Measurements from ENCODE around the gene PRX. TPM values are rescaled to one million over a fixed set of nuclear protein-coding genes. Genes with fewer than 3 reads are reported as not detected.
A peak's percentile ranks its signal among the peaks of the same experiment; 100 is the strongest.
"Not testable (repeated sequence)": the region's sequence is repeated elsewhere in the genome, so short reads cannot be mapped to it uniquely, and the experiment has no call there.

The PRX gene
- total RNA-seq, 1 experiment from 2014 or later, result 2.3 TPM

- no peak for DNase-seq (ENCODE audit: low read depth)
Measured at GRCh38 chr19:40389404-40390083, 23.6 kb downstream of the PRX start.

- peak; percentile 29 for DNase-seq (ENCODE audit: low read depth)
Measured at GRCh38 chr19:40388481-40388880, 24.7 kb downstream of the PRX start.

GRCh38 chr19:40387155-40387554 lies 26.0 kb downstream of the PRX start:
- DNase-seq (ENCODE audit: low read depth), result no peak

GRCh38 chr19:40383668-40384248 lies 29.4 kb downstream of the PRX start:
- DNase-seq (ENCODE audit: low read depth), result no peak

DNA sequence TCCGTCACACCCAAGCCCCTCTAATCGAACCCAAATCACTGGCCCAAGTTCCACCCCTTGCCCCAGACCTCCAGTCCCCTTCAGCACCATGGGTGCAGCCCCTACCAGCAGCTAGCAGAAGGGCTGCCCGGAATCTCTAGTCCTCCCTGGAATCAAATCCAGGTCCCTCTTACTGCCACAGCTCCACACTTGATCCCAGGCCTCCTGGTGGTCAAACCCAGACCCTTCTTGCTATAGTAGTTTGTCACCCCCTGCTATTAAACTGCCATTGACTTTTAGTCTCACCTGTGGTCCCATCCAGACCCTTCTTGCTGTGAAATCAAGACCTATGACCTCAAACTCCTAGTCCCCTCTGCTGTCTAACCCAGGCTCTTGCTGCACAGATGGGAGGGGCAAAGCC lies 31.9 kb downstream of the PRX start:
- no peak for DNase-seq (ENCODE audit: low read depth)

DNA sequence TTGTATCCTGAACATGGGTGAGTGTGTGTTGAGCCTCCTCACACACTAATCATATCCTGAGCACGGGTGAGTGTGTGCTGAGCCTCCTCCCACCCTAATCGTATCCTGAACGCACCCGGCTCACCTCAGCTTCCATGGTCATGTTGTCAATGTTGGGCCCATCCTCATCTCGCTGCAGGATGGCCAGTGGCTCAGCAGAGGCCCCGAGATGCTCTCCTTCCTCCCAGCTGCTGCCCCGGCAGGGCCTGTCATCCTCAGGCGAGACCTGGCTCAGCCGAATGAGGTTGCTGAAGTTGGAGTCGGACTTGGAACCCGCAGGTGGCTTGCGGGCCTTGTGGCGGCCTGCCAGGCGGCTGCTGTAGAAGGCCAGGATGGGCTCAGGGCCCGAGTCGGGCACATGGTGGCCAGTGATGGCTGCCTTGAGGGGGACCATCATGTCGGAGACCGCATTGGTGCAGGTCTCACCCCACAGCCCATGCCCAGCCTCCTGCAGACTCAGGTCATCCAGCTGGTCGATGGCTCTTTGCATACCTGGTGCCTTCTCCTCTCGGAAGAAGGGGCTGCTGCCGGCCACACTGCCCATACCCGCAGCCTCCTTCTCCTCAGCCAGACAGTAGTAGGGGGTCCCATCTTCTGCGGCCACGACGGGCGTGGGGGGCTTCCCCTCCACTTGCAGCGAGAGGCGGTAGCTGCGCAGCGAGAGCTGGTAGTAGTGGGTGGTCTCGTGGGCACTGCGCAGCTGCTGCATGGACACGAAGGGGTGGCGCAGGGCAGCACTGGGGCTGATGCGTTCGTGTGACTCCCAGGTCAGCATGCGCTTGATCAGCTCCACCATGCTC lies 32.8 kb downstream of the PRX start:
- no peak for DNase-seq (ENCODE audit: low read depth)

DNA sequence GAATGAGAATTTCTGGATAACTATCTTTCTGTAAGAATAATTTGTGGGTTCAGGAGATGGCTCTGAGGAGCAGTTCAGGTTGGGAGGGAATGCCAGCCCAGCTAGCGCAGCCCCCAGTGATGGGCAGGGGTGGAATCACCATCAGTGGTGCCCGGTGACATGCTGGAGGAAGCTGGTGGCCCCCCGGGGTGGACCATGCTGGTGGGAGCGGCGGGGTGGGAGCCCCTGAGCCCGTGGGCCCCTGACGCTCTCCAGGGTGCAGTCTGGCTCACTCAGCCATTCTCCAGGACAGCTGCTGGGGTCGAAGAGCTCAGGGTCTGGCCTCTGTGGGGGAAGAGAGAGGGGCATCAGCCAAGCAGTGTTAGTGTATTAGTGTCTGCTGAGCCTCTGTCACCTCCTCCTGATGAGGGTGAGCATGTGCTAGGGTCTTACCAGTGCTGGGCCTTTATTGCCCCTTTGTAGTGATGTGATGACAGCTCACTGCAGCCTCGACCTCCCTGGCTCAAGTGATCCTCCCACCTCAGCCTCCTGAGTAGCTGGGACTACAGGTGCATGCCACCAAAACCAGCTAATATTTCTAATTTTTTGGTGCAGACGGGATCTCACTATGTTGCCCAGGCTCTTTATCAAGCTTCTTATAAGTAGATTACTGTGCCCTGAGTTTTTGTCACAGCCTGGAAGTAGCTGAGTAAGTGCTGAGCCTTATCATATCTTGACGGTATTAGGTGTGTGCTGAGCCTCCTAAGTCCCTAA lies 33.6 kb downstream of the PRX start:
- no peak for DNase-seq (ENCODE audit: low read depth)

DNA sequence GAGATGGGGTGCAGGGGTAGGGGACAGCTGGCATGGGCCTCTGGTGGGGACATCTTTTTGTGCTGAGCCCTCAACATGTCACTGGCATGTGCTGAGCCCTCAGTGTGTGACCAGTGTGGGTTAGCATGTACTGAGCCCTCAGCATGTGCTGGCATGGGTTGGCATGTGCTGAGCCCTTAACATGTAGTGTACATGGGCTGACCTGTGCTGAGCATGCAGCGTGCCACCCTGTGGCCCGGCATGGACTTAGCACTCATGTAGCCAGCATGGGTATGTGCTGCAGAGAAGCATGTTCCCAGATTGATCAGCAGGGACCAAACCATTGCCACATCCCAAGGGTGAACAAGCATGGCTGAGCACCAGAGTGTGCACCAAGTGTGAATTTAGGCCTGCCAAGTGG lies 34.7 kb downstream of the PRX start:
- no peak for DNase-seq (ENCODE audit: low read depth)

- DNase-seq (ENCODE audit: low read depth), result no peak
Measured at GRCh38 chr19:40377876-40378385, 35.2 kb downstream of the PRX start.

DNA sequence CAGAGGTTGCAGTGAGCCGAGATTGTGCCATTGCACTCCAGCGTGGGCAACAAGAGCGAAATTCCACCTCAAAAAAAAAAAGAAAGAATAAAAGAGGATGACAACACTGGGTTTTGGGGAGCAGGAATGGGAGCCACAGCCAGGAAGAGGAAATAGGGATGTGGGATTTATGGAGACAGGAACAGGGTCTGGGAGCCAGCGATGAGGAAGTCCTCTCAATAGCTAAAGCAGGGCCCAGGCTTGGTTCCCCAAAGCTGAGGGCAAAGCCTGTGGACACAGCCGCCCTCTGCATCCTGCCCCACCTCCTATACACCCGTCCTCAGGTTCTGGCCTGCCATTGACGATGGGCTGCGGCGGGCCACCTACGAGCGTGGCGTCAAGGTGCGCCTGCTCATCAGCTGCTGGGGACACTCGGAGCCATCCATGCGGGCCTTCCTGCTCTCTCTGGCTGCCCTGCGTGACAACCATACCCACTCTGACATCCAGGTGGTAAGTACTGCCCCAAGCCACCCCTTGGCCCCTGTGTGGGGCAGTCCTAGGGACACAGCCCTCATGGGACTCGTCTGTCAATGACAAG lies 36.8 kb downstream of the PRX start:
- no peak for DNase-seq (ENCODE audit: low read depth)

GRCh38 chr19:40374084-40374483 lies 39.1 kb downstream of the PRX start:
- DNase-seq (ENCODE audit: low read depth), result no peak

DNA sequence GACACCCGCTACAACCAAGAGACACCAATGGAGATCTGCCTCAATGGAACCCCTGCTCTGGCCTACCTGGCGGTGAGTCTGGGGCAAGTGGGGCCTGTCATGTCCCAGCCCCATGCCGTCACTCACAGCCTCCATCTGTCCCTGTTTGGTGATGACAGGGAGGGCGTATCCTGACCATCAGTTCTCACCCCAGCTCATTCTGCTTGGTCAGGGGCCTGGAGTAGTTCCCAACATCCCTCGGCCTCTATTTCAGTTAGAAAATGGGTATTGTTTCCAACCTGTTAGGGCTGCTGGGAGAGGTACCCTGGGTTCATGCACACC lies 41.4 kb downstream of the PRX start:
- no peak for DNase-seq (ENCODE audit: low read depth)

DNA sequence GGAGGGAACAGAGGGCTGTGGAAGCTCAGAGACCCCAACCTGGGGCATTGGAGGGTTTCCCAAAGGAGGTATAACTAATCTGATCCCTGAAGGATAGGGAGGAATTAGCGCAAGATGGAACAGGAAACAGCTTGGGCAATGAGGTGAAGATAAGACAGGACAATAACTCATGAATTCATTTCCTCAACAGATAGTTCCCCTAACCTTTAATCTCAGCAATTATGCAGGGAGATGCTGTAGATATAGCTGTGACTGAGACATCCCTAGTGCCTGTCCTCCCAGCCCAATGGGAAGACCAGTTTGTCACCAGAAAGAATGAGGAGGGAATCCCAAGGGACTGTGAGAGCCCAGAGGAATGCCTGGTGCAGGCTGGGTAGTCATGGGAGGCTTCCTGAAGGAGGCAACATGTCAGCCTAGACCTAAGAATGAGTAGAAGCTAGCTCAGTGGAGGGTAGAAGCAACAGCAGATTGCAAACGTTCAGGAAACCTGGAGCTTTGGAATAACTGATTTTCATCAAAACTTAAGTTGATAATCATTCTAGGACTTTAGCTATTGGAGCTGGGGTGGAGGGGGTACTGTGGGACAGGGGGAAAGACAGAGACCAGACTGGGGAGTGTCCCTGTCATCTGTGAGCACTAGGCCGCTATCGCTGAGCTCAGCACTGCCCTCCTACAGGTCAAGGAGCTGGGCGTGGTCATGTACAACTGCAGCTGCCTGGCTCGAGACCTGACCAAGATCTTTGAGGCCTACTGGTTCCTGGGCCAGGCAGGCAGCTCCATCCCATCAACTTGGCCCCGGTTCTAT lies 42.0 kb downstream of the PRX start:
- DNase-seq (ENCODE audit: low read depth), result no peak

DNA sequence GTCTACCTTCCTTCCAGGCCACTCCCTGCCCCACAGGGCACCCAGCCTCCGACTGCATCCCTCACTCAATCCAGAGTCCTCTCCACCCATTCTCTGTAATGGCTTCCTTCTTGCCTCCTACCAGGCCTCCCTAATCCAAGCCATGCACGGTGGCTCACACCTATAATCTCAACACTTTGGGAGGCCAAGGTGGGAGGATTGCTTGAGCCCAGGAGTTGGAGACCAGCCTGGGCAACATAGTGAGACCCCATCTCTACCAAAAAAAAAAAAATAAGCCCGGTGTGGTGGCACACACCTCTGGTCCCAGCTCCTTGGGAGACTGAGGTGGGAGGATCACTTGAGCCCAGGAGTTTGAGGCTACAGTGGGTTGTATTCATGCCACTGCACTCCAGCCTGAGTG lies 42.9 kb downstream of the PRX start:
- not testable (repeated sequence) for DNase-seq (ENCODE audit: low read depth)

GRCh38 chr19:40369797-40370196 lies 43.4 kb downstream of the PRX start:
- DNase-seq (ENCODE audit: low read depth), result no peak

DNA sequence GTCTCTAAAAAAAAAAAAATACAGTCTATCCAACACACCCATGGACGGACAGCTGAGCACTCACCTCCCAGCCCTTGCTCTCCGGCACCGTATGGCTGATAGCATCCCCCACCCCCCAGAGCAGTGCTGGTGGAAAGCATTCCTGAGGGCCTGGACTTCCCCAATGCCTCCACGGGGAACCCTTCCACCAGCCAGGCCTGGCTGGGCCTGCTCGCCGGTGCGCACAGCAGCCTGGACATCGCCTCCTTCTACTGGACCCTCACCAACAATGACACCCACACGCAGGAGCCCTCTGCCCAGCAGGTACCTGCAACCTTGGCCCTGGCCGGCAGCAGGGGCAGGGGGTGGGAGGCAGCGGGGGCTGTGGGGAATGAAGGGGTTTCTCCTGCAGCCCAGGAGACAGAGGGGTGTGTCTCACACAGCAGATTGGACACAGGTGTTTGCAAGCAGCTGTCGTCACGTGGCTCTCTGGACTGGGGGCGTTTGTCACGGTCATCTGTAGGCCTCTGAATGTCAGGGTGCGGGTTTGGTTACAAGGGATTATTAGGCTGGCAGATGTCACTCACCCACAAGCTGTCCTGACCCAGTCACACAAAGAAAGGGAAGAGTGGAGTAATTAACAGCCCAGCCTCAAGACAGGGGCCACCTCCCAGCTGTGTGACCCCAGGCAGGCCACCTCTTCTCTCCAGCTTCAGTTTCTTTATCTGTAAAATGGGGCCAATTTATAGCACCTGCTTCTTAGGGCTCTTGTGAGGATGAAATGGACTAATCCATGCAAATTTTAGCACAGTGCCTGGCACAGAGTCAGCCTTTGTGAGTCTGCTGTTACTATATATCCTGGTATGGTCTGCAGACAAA lies 45.4 kb downstream of the PRX start:
- DNase-seq (ENCODE audit: low read depth), result no peak

DNA sequence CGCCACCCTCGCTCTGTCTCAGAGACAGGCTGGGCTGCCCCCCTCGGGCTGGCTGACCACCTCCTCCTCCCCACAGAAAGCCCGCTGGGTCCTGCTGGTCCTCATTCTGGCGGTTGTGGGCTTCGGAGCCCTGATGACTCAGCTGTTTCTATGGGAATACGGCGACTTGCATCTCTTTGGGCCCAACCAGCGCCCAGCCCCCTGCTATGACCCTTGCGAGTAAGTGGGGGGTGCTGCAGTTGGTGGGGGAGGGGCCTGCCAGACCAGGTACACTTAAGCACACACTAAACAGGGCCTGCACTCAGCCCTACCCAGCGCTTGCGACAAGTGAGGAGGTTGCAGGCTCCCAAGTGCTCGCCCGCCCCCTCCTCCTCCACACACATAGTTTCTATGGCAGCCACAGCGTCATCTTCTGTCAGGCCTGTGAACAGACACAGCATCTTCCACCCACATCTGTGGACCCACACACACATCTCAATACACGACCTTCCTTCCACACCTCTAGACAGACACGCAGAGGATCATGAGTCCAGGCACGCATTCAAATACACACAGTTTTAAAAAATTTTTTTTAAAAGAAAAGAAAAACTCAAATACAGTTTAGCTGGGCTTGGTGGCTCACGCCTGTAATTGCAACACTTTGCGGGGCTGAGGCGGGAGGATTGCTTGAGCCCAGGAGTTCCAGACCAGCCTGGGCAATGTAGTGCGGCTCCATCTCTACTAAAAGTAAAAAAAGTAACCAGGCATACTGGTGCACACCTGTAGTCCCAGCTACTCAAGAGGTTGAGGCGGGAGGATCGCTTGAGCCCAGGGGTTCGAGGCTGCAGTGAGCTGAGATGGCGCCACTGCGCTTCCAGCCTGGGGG lies 46.2 kb downstream of the PRX start:
- DNase-seq (ENCODE audit: low read depth), result no peak

DNA sequence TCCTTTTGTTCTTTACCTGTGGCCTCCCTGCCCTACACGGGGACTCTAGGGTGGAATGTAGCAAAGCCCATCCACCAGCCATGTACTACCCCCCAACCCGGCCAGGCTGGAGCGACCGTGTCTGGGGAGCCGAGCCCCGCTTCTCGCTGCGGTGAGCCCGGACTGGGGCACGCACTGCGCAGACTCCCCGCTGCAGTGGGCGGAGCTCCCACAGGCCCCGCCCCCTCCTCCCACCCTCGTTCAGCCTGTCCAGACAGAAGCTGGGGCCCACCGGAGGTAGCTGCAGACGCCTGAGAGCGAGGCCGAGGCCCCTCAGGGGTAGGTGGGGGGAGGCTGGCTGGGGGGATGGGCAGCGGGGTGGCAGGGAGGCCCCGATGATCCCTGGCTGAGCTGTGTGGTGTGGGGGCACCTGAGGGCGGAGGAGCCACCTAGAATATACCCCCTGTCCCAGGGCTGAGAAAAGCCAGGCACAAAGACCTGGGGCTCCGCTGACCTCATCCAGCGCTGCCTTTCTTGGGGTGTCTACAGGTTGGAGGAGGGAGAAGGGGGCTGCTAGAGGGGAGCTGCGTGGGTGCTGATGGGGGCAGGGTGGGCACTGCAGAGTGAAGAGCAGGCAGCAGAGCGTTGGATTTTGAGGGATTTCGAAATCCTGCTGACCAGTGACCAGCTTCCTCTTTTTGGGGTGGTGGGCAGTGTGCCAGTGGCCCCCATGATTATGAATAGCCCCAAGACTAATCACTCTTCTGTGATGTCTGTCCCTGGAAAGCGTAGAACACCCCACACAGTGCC lies 47.4 kb downstream of the PRX start:
- DNase-seq (ENCODE audit: low read depth), result no peak

All from M059J (cell line).